HUES48 (cell line): ENCODE measurements around the gene KRT33A.
"Not testable (repeated sequence)": the region's sequence is repeated elsewhere in the genome, so short reads cannot be mapped to it uniquely, and the experiment has no call there.

Experiments
- H3K27ac ChIP-seq: one replicate; pipeline ENCODE4 v1.7.0; 2013; ENCODE audit warnings: low read depth, low read length, inconsistent platforms
- H3K27me3 ChIP-seq: 2 replicates; pipeline ENCODE4 v1.6.1; 2013; ENCODE audit warnings: mild to moderate bottlenecking, low read length; ENCODE audit not compliant: control insufficient read depth, insufficient read depth
- H3K36me3 ChIP-seq: 2 replicates; pipeline ENCODE4 v1.6.1; 2013; ENCODE audit warnings: low read length; ENCODE audit not compliant: control insufficient read depth, insufficient read depth
- H3K4me1 ChIP-seq: 2 replicates; pipeline ENCODE4 v1.6.1; 2013; ENCODE audit warnings: mild to moderate bottlenecking, low read length; ENCODE audit not compliant: control insufficient read depth, insufficient read depth
- H3K4me3 ChIP-seq: 2 replicates; pipeline ENCODE4 v1.5.1; 2013; ENCODE audit warnings: mild to moderate bottlenecking, low read depth, low read length
- H3K9ac ChIP-seq: 2 replicates; pipeline ENCODE4 v1.6.1; 2013; ENCODE audit warnings: mild to moderate bottlenecking, low read depth, low read length, moderate library complexity
- H3K9me3 ChIP-seq: 2 replicates; pipeline ENCODE4 v1.6.1; 2013; ENCODE audit warnings: low read length; ENCODE audit not compliant: control insufficient read depth, insufficient read depth

The KRT33A gene

GRCh38 chr17:41350381-41350878, at the start of gene KRT33A:
KRT33A (minus strand) TSS chr17:41350828; CDS start chr17:41350767, 61 bp downstream.
- not testable (repeated sequence) for H3K36me3 ChIP-seq, H3K4me3 ChIP-seq, H3K27me3 ChIP-seq, H3K27ac ChIP-seq, H3K4me1 ChIP-seq, H3K9ac ChIP-seq, H3K9me3 ChIP-seq

- H3K36me3 ChIP-seq = no peaks in the 10 kb centered on the region
- no peak within 1 kb of the TSS for H3K4me3 ChIP-seq
- H3K27me3 ChIP-seq = no peaks in the 10 kb centered on the region
- H3K9ac ChIP-seq = no peak within 1 kb of the TSS
- no peak within 1 kb of the TSS for H3K27ac ChIP-seq
- no peaks in the 10 kb centered on the region for H3K9me3 ChIP-seq
- no peaks in the 10 kb centered on the region for H3K4me1 ChIP-seq
Measured at GRCh38 chr17:41396996-41397660, 46.5 kb upstream of the KRT33A start, which contains the start of gene KRT31. KRT31 (minus strand) TSS chr17:41397608; CDS start chr17:41397539, 69 bp downstream.

GRCh38 chr17:41396340-41396739, 45.7 kb upstream of the KRT33A start:
- no peak overlapping the region for H3K9ac ChIP-seq
- no peaks in the 10 kb centered on the region for H3K9me3 ChIP-seq
- no peaks in the 10 kb centered on the region for H3K27me3 ChIP-seq
- no peaks in the 10 kb centered on the region for H3K4me1 ChIP-seq
- H3K36me3 ChIP-seq = no peaks in the 10 kb centered on the region
- H3K4me3 ChIP-seq = no peak overlapping the region
- no peak overlapping the region for H3K27ac ChIP-seq

- Histone ChIP-seq H3K4me1 (no peaks in the 10 kb centered on the region), H3K36me3 (no peaks in the 10 kb centered on the region), H3K9ac (no peak overlapping the region)
Measured at GRCh38 chr17:41395611-41396010, 45.0 kb upstream of the KRT33A start.

GRCh38 chr17:41395044-41395443, 44.4 kb upstream of the KRT33A start:
- H3K9ac ChIP-seq, H3K9me3 ChIP-seq, H3K27ac ChIP-seq, H3K4me3 ChIP-seq, H3K36me3 ChIP-seq, H3K27me3 ChIP-seq, H3K4me1 ChIP-seq: not testable (repeated sequence)

More at GRCh38 chr17:41395611-41396010, 45.0 kb upstream of the KRT33A start:
- Histone ChIP-seq H3K4me3 (no peak overlapping the region), H3K9me3 (no peaks in the 10 kb centered on the region), H3K27me3 (no peaks in the 10 kb centered on the region), H3K27ac (no peak overlapping the region)

GRCh38 chr17:41394254-41394996, 43.8 kb upstream of the KRT33A start:
- Histone ChIP-seq H3K36me3 (no peaks in the 10 kb centered on the region), H3K27me3 (no peaks in the 10 kb centered on the region), H3K27ac (no peak overlapping the region), H3K9me3 (no peaks in the 10 kb centered on the region), H3K4me3 (no peak overlapping the region), H3K9ac (no peak overlapping the region), H3K4me1 (no peaks in the 10 kb centered on the region)

GRCh38 chr17:41393826-41394225, 43.2 kb upstream of the KRT33A start:
- no peak overlapping the region for H3K4me3 ChIP-seq
- H3K27ac ChIP-seq = no peak overlapping the region
- no peaks in the 10 kb centered on the region for H3K4me1 ChIP-seq
- no peaks in the 10 kb centered on the region for H3K36me3 ChIP-seq
- H3K27me3 ChIP-seq = no peaks in the 10 kb centered on the region
- H3K9ac ChIP-seq = no peak overlapping the region
- no peaks in the 10 kb centered on the region for H3K9me3 ChIP-seq

- H3K27ac ChIP-seq = no peak overlapping the region
- no peak overlapping the region for H3K4me3 ChIP-seq
- no peaks in the 10 kb centered on the region for H3K27me3 ChIP-seq
- no peaks in the 10 kb centered on the region for H3K4me1 ChIP-seq
- no peaks in the 10 kb centered on the region for H3K9me3 ChIP-seq
- no peak overlapping the region for H3K9ac ChIP-seq
- H3K36me3 ChIP-seq = no peaks in the 10 kb centered on the region
Measured at GRCh38 chr17:41393294-41393693, 42.7 kb upstream of the KRT33A start.

GRCh38 chr17:41392278-41392677, 41.6 kb upstream of the KRT33A start:
- H3K4me1 ChIP-seq = no peaks in the 10 kb centered on the region
- H3K4me3 ChIP-seq = no peak overlapping the region
- H3K27ac ChIP-seq = no peak overlapping the region
- H3K27me3 ChIP-seq = no peaks in the 10 kb centered on the region
- no peaks in the 10 kb centered on the region for H3K36me3 ChIP-seq
- no peak overlapping the region for H3K9ac ChIP-seq
- no peaks in the 10 kb centered on the region for H3K9me3 ChIP-seq

GRCh38 chr17:41391535-41391934, 40.9 kb upstream of the KRT33A start:
- Histone ChIP-seq H3K4me1 (no peaks in the 10 kb centered on the region), H3K27me3 (no peaks in the 10 kb centered on the region), H3K36me3 (no peaks in the 10 kb centered on the region), H3K9ac (no peak overlapping the region), H3K4me3 (no peak overlapping the region), H3K27ac (no peak overlapping the region), H3K9me3 (no peaks in the 10 kb centered on the region)

GRCh38 chr17:41390411-41390938, 39.8 kb upstream of the KRT33A start:
- no peak overlapping the region for H3K27ac ChIP-seq

More at GRCh38 chr17:41390411-41390938, 39.8 kb upstream of the KRT33A start:
- Histone ChIP-seq H3K4me3 (no peak overlapping the region), H3K9ac (no peak overlapping the region), H3K9me3 (no peaks in the 10 kb centered on the region), H3K27me3 (no peaks in the 10 kb centered on the region), H3K36me3 (no peaks in the 10 kb centered on the region), H3K4me1 (no peaks in the 10 kb centered on the region)
